ENCODE data around the gene SV2B. TPM values are rescaled to one million over a fixed set of nuclear protein-coding genes. Genes with fewer than 3 reads are reported as not detected.

SV2B gene
- total RNA-seq, 1 experiment from 2014 or later, result not detected

DNA sequence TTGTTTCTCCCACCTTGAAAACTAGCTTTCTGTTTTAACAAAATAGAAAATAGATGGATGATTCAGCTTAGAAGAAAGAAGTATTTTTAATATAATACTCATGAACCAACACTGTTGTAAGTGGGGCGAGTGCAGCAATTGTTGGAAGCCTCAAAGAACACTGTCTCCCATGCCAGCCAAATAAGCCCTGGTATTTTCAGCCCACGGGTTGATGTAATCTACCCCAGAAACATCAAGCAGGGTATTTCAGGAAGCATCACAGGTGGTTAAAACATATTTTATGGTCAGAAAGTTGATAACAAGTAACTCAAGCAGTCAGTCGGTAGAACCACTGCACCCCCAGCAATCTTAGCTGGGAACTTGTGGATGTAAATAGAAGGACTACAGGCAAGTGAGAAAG, 115.9 kb downstream of the SV2B start:
- Mint-ChIP-seq H3K27me3 (ENCODE audit: low read depth) (peaks cover 4% of the 10 kb centered on the region), H3K9me3 (peaks cover 0 to 3% of the 10 kb centered on the region in 2 experiments; a peak in 1 of 5 replicates), H3K27ac (no peak overlapping the region), H3K4me1 (peaks cover 11 to 22% of the 10 kb centered on the region in 2 experiments), H3K4me3 (no peak overlapping the region), H3K36me3 (ENCODE audit: insufficient read depth in 1 of 3, low read depth in 3 of 3) (no peaks in the 10 kb centered on the region)
- Histone ChIP-seq H2AFZ (ENCODE audit: low read length) (no peak overlapping the region), H2BK20ac (ENCODE audit: low read depth, low read length, poor library complexity, severe bottlenecking) (no peak overlapping the region), H3K18ac (ENCODE audit: insufficient read length, low read depth, low read length) (no peak overlapping the region), H2BK120ac (ENCODE audit: low read depth, low read length, poor library complexity, severe bottlenecking) (no peak overlapping the region), H3K4me1 (ENCODE audit: insufficient read depth, low read length) (no peaks in the 10 kb centered on the region), H3K27me3 (ENCODE audit: insufficient read depth, low read length) (no peaks in the 10 kb centered on the region), H3K23ac (ENCODE audit: insufficient read length, low read depth, low read length) (no peak overlapping the region), H3K79me2 (ENCODE audit: insufficient read depth, low read length) (no peaks in the 10 kb centered on the region), H2BK5ac (ENCODE audit: insufficient read length, low read length) (no peak overlapping the region), H3K27ac (ENCODE audit: insufficient read length, low read depth, low read length) (no peak overlapping the region), H3K4me2 (ENCODE audit: insufficient read depth, insufficient read length, low read length) (no peak overlapping the region), H4K5ac (ENCODE audit: insufficient read length, low read depth, low read length) (no peak overlapping the region), H3K56ac (ENCODE audit: insufficient read length, low read depth, low read length) (no peak overlapping the region), H3K4ac (ENCODE audit: low read depth, low read length) (no peak overlapping the region), H4K20me1 (ENCODE audit: control insufficient read depth, insufficient read depth, insufficient read length) (no peaks in the 10 kb centered on the region), H2AK5ac (ENCODE audit: insufficient read length, low read length) (no peak overlapping the region), H3K9me3 (ENCODE audit: control insufficient read depth, low read depth, low read length) (no peaks in the 10 kb centered on the region), H3T11ph (ENCODE audit: low read length) (no peak overlapping the region), H3K14ac (ENCODE audit: insufficient read depth, low read length) (no peak overlapping the region), H3K79me1 (ENCODE audit: insufficient read depth, low read depth, low read length, poor library complexity, severe bottlenecking) (no peaks in the 10 kb centered on the region), H3K9ac (ENCODE audit: extremely low read depth, insufficient read length, low read length) (no peak overlapping the region), H3K23me2 (ENCODE audit: insufficient read length, low read depth, low read length, poor library complexity, severe bottlenecking) (no peaks in the 10 kb centered on the region), H2BK15ac (ENCODE audit: low read depth, low read length) (no peak overlapping the region), H4K8ac (replicated peaks; ENCODE audit: insufficient read length, low read depth, low read length) (no peak overlapping the region), H4K91ac (ENCODE audit: insufficient read length, low read depth, low read length) (no peak overlapping the region), H2BK12ac (ENCODE audit: insufficient read length, low read depth, low read length) (no peak overlapping the region)
- DNase-seq, result no peak
- WGBS (ENCODE audit: extremely low coverage, insufficient read length, low lambda C conversion rate), result no CpG with 5 or more reads among the region's 3 CpGs
- no peak for TF ChIP-seq CTCF (conservative IDR thresholded peaks at IDR 0.05)

Measured in H9 (cell line).